Activated naive CD4-positive, alpha-beta T cell treated with anti-CD3 and anti-CD28 coated beads, Interleukin-2, amount 50 U/mL, for 16 hours (primary cell): Measurements from ENCODE around the gene LSM4.

Experiments used
- DNase-seq: peaks from one replicate; pipeline ENCODE4 v3.0.0-alpha.2; 2020

Gene LSM4

DNA sequence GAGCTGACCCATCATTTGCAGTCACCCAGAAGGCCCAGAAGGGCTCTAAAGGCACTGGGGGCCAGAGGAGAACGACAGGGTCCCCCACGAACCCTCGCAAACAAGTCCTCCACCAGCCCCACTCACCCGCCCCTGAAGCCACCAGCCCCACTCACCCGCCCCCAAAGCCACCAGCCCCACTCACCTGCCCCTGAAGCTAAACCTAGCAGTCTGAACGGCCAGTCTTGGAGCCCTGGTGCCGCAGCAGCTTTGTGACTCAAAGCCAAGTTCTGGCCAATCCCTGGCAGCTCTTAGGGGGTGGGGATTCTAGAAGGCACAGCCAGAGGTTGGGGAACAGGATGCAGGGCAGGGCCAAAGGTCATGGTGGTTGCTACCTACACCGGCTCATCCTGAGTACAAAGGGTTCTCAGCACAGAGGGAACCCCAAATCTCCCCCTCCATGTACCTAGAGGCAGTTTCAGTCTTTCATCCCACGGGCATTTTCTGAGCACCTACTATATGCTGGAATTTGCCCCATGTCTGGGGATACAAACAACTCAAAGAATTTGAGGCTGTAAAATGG, 48.6 kb downstream of the LSM4 start, which contains the start of gene IQCN:
Gene IQCN, minus strand, starts transcription at position 234 of the 562 bp plus-strand sequence. CDS start 4,974 bp downstream, outside the sequence.
- no peak for DNase-seq

DNA sequence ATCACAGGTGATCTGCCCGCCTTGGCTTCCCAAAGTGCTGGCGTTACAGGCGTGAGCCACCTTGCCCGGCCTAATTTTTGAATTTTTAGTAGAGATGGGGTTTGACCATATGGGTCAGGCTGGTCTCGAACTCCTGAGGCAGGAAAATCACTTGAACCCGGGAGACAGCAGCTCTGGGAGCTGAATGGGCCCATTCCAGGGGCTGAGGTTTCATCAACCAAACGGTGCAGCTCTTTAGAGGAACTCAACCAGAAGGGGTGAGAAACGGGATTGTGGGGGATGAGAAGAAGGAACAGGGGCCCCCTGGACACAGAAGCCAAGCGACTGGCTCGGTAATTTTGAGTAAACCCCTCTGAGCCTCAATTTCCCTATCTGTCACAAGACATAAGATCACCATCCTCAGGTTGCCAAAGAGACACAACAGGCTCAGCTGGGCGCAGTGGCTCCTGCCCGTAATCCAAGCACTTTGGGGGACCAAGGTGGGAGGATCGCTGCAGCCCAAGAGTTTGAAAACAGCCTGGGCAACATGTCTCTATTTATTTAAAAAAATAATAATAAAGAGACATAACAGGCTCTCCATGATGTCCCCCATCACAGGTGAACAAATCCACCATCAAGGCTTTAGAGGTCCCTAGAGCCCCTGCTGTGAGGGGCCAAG, 49.2 kb downstream of the LSM4 start:
- no peak for DNase-seq

DNA sequence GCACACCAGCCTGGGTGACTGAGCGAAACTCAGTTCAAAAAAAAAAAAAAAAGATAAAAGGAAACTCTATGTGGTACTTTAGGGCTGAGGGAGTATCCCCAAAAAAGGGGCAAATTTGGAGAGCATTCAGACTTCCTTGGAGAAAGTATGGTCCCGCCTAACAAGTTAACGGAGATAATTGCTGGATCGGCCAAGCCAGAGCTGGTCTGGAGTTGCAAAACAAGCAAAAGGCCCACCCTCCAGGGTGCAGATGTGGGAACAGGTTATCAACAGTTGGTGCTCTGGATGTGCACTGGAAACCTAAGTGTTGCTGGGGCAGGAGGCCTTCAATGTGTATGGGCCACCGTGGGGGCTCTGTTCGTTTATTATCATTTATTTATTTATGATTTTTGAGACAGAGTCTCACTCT, 51.4 kb downstream of the LSM4 start:
- DNase-seq = no peak

DNA sequence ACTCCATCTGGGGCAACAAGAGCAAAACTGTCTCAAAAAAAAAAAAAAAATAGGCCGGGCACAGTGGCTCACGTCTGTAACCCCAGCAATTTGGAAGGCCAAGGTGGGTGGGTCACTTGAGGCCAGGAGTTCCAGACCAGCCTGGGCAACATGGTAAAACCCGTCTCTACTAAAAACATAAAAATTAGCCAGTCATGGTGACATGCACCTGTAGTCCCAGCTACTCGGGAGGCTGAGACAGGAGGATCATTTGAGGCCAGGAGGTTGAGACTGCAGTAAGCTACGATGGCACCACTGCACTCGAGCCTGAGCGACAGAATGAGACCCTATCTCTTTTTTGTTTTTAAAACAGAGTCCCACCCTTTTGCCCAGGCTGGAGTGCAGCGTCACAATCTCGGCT, 52.5 kb downstream of the LSM4 start:
- no peak for DNase-seq

DNA sequence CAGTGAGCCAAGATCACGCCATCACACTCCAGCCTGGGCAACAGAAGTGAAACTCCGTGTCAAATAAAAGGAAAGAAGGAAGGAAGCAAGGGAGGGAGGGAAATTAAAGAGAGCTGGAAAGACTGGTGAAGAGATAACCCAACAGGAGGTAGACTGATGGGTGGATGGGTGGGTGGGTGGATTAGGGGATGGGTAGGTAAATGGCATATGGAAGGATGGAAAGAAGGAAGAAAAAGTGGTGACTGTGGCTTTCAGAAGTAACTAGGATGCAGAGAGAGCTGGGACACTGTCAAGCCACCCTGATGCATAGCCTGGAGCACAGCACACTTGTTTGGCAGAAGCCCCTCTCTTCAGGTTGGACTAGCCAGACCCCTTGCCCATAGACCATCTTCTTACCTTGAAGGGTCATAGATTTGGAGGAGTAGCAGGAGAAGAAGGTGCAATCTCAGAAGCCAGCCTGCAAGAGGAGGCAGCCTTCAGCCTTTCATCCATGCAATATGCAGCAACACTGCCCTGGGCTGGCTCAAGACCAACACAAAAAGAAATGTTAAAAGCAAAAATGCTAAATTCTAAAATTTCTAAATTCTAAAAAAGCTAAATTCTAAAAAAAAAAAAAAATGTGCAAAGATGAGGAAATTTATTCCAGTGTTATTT, 53.7 kb downstream of the LSM4 start:
- DNase-seq = no peak

DNA sequence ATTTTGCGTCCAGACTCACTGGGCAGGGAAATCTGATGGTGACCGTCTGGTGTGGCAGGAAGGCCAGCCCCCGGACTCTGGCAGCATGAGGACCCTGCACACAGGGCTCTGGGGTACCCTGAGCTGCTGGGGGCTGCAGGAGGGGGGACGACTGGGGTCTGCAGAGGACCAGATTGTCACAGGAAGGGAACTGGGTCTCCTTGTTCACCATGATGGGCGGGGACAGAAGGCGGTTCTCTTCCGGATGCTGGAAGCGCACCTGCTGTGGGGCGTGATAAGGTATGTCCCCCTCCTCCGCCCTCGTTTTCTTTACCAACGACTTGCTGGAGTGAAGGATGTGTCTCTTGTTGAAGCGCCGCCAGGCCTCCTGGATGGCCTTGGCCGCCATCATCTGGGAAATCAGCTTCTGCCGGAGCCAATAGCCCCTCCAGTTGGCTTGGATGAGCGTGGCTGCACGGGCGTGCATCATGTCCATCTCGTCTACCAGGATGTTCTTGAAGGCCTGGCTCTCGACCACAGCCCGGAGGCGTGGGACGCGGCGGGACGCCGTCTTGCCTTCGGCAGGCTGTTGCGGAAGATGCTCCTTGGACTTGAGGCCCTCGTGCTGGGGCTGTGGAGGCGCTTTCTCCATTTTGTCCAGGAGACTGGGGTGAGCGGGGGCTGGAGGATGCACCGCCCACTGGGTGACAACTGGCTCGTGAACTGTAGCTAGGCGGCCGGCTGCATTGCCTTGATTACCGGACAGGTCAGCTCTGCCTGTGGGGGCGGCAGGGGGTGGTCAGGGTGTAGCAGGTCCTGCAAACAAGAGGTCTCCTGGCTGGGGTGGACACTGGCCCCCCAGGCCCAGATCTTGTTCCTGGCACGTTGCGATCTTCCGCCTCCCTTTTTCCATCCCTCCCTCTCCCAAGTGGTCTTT, 55.8 kb downstream of the LSM4 start:
- DNase-seq = no peak

DNA sequence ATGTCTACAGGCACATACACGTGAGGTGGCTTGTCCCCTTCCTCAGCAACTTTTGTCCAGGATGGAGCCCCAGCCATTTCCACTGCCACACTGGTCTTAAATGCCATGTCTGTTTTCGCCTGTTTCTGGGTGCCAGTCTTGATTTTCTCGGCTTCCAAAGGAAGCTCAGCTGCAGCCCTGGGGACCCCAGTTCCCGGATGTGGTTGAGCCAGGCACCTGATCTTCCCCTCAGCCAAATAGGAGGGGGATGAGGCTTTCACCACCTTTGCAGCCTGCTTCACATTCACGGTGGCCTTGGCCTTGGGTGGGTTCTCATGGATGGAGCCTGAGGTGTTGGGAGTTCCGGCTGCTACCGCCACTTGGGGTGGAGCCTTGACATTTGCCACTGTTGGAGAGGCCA, 57.3 kb downstream of the LSM4 start:
- no peak for DNase-seq

DNA sequence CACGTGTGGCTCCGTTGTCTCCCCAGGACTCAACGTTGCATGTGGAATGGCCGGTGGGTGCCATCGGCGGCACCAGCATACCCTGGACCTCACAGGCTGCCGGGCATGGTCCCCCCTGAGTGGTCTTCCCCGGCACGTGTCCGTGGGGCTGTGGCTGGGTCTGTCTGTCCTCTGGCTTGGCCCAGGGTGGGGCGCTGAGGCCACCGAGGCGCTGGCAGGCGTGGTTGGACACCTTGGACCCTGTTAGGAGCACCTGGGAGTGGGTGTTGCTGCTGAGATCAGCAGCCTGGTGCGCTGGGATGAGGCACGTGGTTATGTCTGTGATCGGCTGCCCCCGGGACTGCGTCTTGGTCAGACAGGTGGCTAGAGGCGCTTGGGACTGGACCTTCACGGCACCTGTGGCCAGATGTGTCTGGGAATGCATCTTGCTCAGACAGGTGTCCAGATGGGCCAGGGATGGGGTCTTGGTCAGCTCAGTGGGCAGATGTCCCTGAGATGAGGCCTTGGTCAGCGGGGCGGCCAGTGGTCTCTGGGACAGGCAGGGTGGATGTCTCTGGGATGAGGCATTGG, 57.8 kb downstream of the LSM4 start:
- DNase-seq = no peak

DNA sequence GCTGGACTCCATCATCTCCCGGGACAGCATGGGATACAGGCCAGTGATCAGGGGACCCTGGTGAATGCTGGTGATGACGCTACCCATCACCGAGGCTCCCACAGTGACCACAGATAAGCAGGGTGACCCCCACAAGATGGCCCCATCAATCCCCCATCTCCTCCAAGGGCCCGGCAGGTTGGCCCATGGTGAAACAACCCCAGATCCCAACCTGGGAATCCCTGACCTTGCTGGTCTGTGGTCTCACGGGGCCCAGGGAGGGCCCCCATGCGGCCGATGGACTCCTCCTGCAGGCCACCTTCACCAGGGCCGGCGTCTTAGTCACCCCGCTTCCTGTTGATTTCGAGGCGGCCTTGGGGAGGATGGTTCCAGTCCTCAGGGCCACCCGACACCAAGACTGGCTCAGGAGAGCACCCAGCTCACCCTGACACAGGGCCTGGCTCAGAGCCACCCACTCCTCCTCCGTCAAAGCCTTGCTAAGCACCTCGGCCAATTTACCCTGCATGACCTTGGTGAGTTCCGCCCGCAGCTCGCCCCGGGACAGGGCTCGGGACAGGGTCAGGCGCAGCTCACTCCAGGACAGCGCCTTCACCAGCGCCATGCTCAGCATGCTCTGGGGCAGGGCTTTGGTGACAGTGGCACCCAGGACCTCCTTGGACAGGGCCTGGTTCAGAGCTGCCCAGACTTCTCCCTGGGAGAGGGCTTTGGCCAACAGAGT, 58.6 kb downstream of the LSM4 start:
- DNase-seq = no peak

DNA sequence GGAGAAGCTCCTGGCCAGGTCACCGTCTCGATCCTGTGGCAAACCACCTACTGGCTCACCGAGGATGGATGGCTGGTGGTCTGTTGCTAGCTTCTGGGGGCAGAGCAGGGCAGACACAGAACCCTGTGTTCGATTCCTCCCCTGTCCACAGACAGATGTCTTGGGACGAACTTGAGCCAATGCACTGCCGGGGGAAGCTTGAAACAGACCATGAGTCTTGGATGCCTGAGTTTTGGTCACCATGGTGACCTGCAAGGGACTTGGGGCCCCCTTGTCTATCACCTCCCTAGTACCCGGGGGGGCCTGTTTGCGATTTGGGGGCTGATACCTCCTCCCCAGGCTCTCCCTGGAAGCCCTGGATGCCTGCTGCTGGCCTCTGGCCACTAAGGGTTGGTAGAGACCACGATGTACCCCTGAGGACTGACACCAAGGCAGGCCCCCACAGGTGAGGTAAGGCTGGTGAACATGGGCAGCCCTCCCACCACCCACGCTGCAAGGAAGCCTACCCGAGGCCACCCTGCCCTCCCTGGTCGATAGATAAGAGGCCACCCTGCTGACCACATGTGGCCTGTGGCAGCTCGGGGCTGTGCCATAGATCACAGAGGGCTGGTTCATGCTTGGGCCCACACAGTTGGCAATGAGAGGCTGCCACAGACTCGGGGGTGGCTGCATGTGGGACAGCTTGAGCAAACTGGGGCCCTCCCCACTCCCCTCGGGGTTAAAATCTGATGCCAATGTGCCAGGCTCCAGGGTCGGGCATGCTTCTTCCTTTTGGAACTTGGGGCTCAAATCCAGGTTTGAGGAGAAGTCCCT, 59.3 kb downstream of the LSM4 start:
- DNase-seq = no peak

DNA sequence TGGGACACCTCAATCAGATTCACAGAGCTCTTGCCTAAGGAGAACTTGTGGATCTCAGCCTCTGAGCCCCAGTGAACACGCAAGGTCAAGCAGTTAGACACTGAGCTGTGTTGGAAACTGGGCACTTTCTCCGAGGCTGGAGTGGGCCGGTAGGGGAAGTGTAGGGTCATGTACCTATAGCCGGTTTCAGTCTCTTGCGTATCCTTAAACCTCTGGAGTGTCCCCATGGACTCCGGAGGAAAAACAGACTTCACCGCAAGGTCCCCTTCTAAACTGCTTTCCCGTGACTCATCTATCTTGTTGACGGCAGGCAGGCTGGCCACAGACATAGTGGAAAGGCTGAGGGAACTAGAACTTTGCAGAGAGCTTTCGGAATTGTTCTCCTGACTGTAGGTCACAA, 60.0 kb downstream of the LSM4 start:
- DNase-seq = no peak

DNA sequence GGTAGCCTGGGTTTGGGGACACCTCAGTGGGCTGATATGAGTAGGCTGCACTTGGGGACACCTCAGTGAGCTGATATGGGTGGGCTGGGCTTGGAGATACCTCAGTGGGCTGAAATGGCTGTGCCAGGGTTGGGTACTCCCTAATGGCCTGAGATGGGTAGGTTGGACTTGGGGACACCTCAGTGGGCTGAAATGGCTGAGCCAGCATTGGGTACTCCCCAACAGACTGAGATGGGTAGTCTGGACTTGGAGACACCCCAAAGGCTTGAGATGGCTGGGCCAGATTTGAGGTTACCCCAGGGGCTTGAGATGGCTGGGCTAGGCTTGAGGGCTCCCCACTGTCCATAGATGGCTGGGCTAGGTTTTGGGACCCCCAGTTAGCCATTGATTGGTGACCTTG, 60.7 kb downstream of the LSM4 start:
- DNase-seq = no peak

DNA sequence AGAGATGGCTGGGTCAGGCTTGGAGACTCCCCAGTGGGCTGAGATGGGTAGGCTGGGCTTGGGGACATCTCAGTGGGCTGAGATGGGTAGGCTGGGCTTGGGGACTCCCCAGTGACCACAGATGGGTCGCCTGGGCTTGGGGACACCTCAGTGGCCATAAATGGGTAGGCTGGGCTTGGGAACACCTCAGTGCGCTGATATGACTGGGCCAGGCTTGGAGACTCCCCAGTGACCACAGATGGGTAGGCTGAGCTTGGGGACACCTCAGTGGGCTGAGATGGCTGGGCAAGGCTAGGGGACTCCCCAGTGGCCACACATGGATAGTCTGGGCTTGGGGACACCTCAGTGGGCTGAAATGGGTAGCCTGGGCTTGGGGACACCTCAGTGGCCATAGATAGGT, 61.4 kb downstream of the LSM4 start:
- no peak for DNase-seq

DNA sequence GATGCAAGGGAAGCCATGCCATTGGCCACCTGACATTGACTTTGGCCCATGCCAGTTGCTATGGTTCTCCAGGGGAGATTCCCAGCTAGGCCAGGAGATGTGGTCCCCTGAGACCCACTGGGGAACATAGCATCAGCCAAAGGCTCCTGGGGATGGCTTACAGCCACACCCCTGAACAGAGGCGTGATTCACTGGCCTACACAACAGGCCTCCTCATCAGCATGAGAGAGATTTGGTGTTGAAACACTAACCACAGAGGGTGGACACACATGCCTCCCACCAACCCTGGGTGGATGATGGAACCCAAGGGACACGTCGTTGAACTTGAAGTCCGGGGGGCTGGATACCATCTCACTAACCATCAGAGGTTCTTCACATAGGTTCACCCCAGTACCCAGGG, 63.0 kb downstream of the LSM4 start:
- DNase-seq = no peak

DNA sequence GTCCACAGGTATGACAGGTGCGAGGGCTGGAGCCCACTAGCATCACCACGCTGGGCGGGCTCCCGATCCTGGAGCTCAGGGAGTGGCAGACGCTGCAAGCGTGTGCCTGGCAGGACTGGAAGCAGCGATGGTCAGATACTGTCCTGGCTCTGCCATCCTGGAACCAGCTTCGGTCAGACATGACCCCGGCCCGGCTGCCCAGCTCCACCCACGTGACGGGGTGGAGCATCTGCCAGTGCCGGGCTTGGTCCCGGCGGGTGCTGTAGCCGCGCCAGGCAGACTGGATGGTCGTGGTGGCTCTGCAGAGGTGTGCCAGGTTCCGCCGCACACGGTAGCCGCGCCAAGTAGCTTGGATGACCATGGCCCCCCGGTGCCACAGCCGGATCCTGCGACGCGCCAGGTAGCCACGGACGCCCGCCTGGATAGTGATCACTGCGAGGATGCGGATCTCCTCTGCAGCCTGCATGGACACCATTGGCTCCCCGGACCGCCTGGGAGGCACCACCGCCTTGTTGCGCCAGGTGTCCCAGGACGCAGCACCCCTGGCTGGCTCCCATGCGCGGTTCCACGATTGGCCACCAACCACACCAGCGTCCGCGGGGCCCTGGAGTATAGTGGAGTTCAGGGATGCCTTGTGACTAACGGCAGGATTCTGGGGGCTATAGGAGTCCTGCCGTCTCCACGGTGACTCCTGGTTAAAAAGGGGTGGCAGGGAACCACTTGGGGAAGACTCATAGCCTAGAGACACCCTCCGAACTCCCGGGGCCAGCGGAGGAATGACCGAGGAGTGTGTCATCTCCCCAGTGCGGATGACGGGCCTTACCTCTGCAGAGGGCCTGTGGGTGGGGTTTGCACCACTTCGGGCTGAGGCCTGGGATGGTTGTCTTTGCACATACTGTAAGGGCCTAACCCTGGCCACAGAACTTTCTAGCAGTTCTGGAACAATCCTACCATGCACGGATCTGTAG, 65.1 kb downstream of the LSM4 start:
- no peak for DNase-seq
